Mucosa of descending colon (tissue), 3 donors: ENCODE results near the gene GLT6D1. TPM values are rescaled to one million over a fixed set of nuclear protein-coding genes. Genes with fewer than 3 reads are reported as not detected.
A peak's percentile ranks its signal among the peaks of the same experiment; 100 is the strongest.
"Not testable (repeated sequence)": the region's sequence is repeated elsewhere in the genome, so short reads cannot be mapped to it uniquely, and the experiment has no call there.

ENCODE experiments used
- ATAC-seq: fragments of 200-7000 bp; cut with Tn5 transposase; one replicate; pipeline ENCODE4 v1.9.1; 2020; ENCODE audit warnings: mild to moderate bottlenecking, moderate library complexity
- DNase-seq, 3 donors: peaks; one replicate each; pipeline ENCODE4 v3.0.0-alpha.2; 2020
- H3K36me3 ChIP-seq: fragments of 200-600 bp; one replicate; pipeline ENCODE4 v1.8.0; 2021; ENCODE audit warnings: low read depth, mild to moderate bottlenecking
- H3K4me1 ChIP-seq: fragments of 200-600 bp; one replicate; pipeline ENCODE4 v1.8.0; 2021; ENCODE audit warnings: low read depth, mild to moderate bottlenecking
- H3K4me3 ChIP-seq: fragments of 200-600 bp; one replicate; pipeline ENCODE4 v1.8.0; 2021; ENCODE audit warnings: mild to moderate bottlenecking
- H3K9me3 ChIP-seq: fragments of 200-600 bp; one replicate; pipeline ENCODE4 v1.8.0; 2021; ENCODE audit warnings: mild to moderate bottlenecking
- CTCF ChIP-seq: fragments of 200-600 bp; IDR thresholded peaks from one replicate; pipeline ENCODE4 v1.8.0; 2022; ENCODE audit warnings: antibody characterized with exemption, mild to moderate bottlenecking
- intact Hi-C, 2 donors: fragments of 100-400 bp; cut with DNase I in 1 of 2; cut with micrococcal nuclease in 1 of 2; formaldehyde crosslinking; loops; one replicate each; pipeline versions ENCODE4 v1.11.0 to v1.11.1; 2022; cut with DNase I, micrococcal nuclease
- total RNA-seq, 3 donors: library from RNA; stranded (reverse); fragmentation: NEBNext Ultra II Directional in 2 of 3; extraction: Animal tissue kit (Norgen Biotek cat#: 25700) in 2 of 3; gene quantifications; one replicate each; pipeline versions ENCODE4 v1.2.1 to v1.2.4, GENCODE V29; 2021 to 2023
- donor health status: DM: no; HTN: no; CAD: no; lungs with moderate emphysema.
- donor health status: DM: no; HTN: no; CAD: no.
- donor health status: DM: no; HTN: yes; CAD: no.

GLT6D1 gene
- total RNA-seq, 3 donors from 2014 or later, result not detected

- no peak for TF ChIP-seq CTCF
- no peak for ATAC-seq
- no peak for DNase-seq
- no peak overlapping the region for H3K4me3 ChIP-seq
- H3K36me3 ChIP-seq, result no peaks in the 10 kb centered on the region
- no peaks in the 10 kb centered on the region for H3K4me1 ChIP-seq
- H3K9me3 ChIP-seq, result no peaks in the 10 kb centered on the region
- intact Hi-C loops, result no loop called here
Observed at GRCh38 chr9:135674977-135675376, 35.6 kb upstream of the GLT6D1 start.

- Histone ChIP-seq H3K9me3 (no peaks in the 10 kb centered on the region), H3K4me3 (no peak overlapping the region), H3K4me1 (no peaks in the 10 kb centered on the region), H3K36me3 (no peaks in the 10 kb centered on the region)
- intact Hi-C loops, result no loop called here
- ATAC-seq (no peak), DNase-seq (no peak)
- TF ChIP-seq CTCF, result no peak
Observed at GRCh38 chr9:135673941-135674340, 34.6 kb upstream of the GLT6D1 start.

- H3K36me3 ChIP-seq, H3K9me3 ChIP-seq, DNase-seq, H3K4me3 ChIP-seq, intact Hi-C loops, ATAC-seq, H3K4me1 ChIP-seq: not testable (repeated sequence)
Observed at GRCh38 chr9:135672786-135673185, 33.4 kb upstream of the GLT6D1 start.

GRCh38 chr9:135671591-135672041, 32.3 kb upstream of the GLT6D1 start:
- TF ChIP-seq CTCF, result no peak
- Histone ChIP-seq H3K4me1 (no peaks in the 10 kb centered on the region), H3K9me3 (no peaks in the 10 kb centered on the region), H3K4me3 (no peak overlapping the region), H3K36me3 (no peaks in the 10 kb centered on the region)
- intact Hi-C loops, result no loop called here
- ATAC-seq (no peak), DNase-seq (no peak)

GRCh38 chr9:135670721-135671590, 31.6 kb upstream of the GLT6D1 start:
- H3K36me3 ChIP-seq, result no peaks in the 10 kb centered on the region

More at GRCh38 chr9:135670721-135671590, 31.6 kb upstream of the GLT6D1 start:
- Histone ChIP-seq H3K9me3 (no peaks in the 10 kb centered on the region), H3K4me3 (no peak overlapping the region), H3K4me1 (no peaks in the 10 kb centered on the region)
- no peak for ATAC-seq
- intact Hi-C loops, result no loop called here
- no peak for TF ChIP-seq CTCF
- DNase-seq, result peak in 1 of 3 donors; percentile 5
